NCI-H2107 treated with DMSO at 0.1 percent for 48 hours (cell line): ENCODE measurements around the gene TCEAL9.
"Not testable (repeated sequence)": the region's sequence is repeated elsewhere in the genome, so short reads cannot be mapped to it uniquely, and the experiment has no call there.

Experiments used
- DNase-seq: peaks from one replicate; lab custom pipeline; 2025; ENCODE audit not compliant: unreplicated experiment; lab: John Stamatoyannopoulos, UW

TCEAL9 gene

GRCh38 chrX:103372886-103373285, 16.6 kb downstream of the TCEAL9 start:
- DNase-seq = no peak

DNA sequence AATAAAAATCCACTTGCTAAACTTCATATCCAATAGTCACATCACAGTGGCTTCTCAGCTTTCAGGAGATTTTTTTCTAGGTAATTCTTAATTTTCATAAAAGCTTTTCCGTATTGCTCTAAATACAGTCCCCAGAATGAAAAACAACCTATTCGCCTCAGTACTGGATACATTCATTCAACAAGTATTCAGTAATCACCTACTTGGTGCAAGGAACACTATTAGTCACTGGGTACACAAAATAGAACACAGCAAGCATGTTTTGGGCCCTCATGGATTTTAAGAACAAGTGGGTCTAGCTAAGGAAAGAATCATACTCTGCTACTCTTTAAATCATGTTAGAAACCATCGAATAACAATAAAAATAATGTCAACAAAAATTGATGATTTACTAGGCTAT, 17.3 kb downstream of the TCEAL9 start:
- no peak for DNase-seq

DNA sequence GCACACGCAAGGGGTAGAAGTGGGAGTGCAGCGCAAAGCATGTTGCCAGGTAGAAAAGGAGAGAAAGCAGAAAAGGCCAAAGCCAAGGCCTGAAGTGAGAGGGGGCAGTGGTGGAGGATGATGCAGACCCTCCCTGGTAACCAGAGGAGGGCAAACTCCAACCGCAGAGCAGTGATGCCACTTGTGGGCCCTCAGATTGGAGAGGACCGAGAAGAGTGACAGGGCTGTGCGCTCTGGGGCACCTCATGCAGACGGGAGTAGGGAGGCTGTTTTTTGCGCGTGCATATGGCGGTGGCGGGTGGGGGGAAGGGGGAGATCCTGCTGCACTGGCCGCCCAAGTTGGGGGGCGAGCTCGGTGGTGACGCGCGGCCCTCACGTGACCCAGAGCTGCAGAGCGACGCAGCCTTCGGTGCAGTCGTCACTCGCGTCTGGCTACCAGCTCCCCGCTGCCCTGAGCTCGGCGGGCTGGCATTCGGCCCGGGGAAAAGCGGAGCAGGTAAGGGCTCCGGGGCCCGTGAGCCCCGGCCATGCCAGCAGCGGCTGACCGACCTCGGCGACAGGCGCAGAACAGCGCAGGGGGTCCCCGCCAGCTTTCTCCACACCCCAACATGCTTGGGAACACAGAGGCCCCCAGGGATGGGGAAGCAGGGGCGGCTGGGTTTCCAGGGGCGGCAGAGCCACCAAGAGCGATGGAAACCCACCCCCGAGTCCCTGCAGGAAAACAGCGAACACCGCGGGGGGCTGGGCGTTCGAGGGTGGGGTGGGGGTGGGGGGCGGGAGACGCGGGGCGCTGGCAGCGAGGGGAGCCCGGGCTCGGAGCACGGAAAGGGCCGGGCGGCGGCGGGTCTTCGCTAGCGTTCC, 20.0 kb downstream of the TCEAL9 start, which contains the start of gene BEX3:
Gene BEX3, plus strand, starts transcription at position 421 of the 861 bp plus-strand sequence. CDS start 984 bp downstream, outside the sequence.
- DNase-seq = peak; percentile 45

GRCh38 chrX:103376979-103377324, 20.6 kb downstream of the TCEAL9 start:
- peak; percentile 14 for DNase-seq

DNA sequence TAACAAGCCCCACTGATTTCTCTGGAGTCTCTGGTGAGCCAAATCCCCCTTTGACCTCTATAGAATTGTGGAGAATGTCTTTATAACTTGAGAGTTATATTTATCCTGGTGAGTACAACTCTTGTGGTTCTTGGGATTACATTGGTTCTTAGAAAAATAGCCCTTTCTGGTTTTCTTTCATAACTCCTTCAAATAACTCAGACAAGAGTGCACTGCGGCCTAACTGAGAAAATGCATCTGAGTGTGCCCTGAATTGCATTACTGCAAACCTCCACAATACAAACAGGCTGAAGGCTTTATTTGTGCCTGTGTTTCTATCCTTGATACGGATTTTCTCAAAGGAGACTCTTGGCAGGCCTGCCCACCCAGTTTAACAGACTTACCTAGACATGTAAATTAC, 22.7 kb downstream of the TCEAL9 start:
- DNase-seq = no peak

GRCh38 chrX:103382877-103383276, 26.6 kb downstream of the TCEAL9 start:
- DNase-seq = no peak

- no peak for DNase-seq
Measured at GRCh38 chrX:103384672-103385071, 28.4 kb downstream of the TCEAL9 start.

- not testable (repeated sequence) for DNase-seq
Measured at GRCh38 chrX:103385283-103385830, 29.1 kb downstream of the TCEAL9 start.

DNA sequence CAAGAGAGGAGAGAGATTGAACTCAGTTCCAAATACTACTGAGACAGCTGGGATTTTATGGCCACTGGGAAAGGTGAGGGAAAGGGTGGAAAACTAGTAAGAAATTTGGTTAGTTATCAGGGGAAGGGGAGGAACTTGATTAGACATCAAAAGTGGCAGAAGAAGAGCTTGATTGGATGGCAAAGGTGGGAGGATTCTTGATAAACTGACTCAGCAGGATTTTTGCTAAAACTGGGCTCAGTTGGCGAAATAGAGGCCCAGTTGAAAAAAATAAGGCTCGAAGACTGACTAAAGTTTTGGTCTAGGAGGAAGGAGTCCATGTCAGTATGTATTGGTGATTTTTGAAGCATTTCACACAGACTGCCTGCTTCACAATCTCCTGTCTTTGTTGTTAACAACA, 30.0 kb downstream of the TCEAL9 start:
- DNase-seq = no peak

DNA sequence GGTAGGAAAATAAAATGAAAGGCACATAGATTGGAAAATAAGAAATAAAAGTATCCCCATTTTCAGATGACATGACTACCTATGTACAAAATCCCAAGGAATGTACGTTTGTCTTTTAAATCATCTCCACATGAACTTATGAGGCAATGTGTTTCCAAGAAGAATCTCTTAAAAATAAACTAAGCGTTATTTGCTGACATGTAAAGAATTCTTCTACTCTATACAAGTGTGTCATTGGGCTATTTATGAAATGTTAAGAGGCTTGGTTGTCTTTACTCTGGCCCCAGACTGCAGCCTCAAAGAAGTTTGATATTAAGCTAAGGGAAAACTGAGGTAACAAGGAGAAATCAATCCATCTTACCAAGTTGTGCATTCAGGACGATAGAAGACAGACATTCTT, 37.2 kb downstream of the TCEAL9 start:
- no peak for DNase-seq

GRCh38 chrX:103396186-103396585, 39.9 kb downstream of the TCEAL9 start:
- DNase-seq = no peak

- no peak for DNase-seq
Measured at GRCh38 chrX:103396660-103397059, 40.4 kb downstream of the TCEAL9 start.

- no peak for DNase-seq
Measured at GRCh38 chrX:103397707-103398106, 41.4 kb downstream of the TCEAL9 start.

DNA sequence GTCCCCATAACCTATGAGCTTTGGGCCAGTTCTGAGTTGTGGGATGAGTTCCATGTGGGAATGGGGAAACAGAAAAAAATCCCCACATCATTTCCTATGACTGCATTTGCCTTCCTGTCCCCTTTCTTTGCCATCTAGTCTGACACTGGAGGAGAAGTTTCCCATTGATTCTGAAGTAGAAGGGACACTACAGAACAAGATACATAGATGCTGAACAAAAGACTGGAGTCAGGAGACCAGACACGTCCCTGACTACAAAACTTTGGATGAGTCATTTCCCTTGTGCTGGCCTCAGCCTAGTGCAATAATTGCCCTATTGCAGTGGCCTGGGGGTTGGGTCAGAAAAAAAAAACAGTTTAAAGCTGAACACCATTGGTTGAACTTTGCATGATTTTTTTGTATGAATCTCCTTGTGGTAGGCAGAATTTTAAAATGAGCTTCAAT, 42.1 kb downstream of the TCEAL9 start:
- DNase-seq = no peak

DNA sequence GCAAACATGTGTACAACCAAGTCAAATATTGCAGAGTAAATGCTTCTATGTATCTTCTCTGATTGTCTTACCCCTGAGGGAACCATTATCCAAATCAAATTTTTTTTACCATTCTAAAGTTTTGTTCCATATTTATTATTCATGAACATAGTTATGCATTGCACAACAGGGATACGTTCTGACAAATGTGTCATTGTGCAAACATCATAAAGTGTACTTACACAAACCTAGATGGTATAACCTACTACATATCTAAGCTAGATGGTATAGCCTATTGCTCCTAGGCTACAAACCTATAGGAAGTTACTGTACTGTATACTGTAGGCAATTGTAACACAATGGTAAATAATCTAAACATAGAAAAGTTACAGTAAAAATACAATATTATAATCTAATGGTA, 43.4 kb downstream of the TCEAL9 start:
- no peak for DNase-seq

GRCh38 chrX:103400931-103401330, 44.6 kb downstream of the TCEAL9 start:
- DNase-seq = no peak

- DNase-seq = peak; percentile 14
Measured at GRCh38 chrX:103404231-103405008, 48.1 kb downstream of the TCEAL9 start.

- no peak for DNase-seq
Measured at GRCh38 chrX:103405009-103405333, 48.7 kb downstream of the TCEAL9 start.

GRCh38 chrX:103406256-103406655, 50.0 kb downstream of the TCEAL9 start:
- no peak for DNase-seq

- no peak for DNase-seq
Measured at GRCh38 chrX:103407776-103408175, 51.5 kb downstream of the TCEAL9 start.
